ENCODE measurements around the gene ATP8A2.

DNA sequence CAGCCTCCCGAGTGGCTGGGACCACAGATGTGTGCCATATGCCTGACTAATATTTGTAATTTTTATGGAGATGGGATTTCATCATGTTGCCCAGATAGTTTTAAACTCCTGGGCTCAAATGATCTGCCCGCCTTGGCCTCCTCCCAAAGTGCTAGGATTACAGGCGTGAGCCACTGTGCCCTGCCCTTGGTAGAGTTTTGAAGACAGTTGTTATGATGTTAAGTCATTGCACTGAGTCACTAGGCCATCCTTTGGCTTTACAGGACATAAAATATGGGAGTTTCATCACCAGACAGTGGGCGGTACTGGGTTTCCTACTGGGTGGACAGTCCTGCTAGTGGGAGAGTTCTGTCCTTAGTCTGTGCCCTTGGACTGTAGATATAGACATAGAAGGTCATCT is 282.5 kb downstream of the ATP8A2 start:
- TF ChIP-seq, protein P1, sequence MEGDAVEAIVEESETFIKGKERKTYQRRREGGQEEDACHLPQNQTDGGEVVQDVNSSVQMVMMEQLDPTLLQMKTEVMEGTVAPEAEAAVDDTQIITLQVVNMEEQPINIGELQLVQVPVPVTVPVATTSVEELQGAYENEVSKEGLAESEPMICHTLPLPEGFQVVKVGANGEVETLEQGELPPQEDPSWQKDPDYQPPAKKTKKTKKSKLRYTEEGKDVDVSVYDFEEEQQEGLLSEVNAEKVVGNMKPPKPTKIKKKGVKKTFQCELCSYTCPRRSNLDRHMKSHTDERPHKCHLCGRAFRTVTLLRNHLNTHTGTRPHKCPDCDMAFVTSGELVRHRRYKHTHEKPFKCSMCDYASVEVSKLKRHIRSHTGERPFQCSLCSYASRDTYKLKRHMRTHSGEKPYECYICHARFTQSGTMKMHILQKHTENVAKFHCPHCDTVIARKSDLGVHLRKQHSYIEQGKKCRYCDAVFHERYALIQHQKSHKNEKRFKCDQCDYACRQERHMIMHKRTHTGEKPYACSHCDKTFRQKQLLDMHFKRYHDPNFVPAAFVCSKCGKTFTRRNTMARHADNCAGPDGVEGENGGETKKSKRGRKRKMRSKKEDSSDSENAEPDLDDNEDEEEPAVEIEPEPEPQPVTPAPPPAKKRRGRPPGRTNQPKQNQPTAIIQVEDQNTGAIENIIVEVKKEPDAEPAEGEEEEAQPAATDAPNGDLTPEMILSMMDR (IDR thresholded peaks at IDR 0.05) = no peak
- TF ChIP-seq POLR2AphosphoS5 (IDR thresholded peaks at IDR 0.05) = no peak
